ENCODE results near the gene PPP5C.

- TF ChIP-seq ELF1 (IDR thresholded peaks at IDR 0.05; ENCODE audit: borderline replicate concordance, low read depth), result no peak
- no peak for TF ChIP-seq REST (IDR thresholded peaks at IDR 0.05; ENCODE audit: low read depth)
- no peak for TF ChIP-seq TCF7L2 (IDR thresholded peaks at IDR 0.05; ENCODE audit: borderline replicate concordance, extremely low read depth, insufficient read depth, insufficient read length)
- no peak for TF ChIP-seq ZBTB33 (IDR thresholded peaks at IDR 0.05; ENCODE audit: extremely low read depth, insufficient replicate concordance, low read length)
- no peak for TF ChIP-seq EZH2phosphoT487 (IDR thresholded peaks at IDR 0.05; ENCODE audit: borderline replicate concordance)
- no peak for TF ChIP-seq POLR2A (IDR thresholded peaks at IDR 0.05; ENCODE audit: borderline replicate concordance, extremely low read depth, insufficient read depth, insufficient read length)
- no peak for TF ChIP-seq EZH2 (IDR thresholded peaks at IDR 0.05)
- no peak for TF ChIP-seq CTCF (IDR thresholded peaks at IDR 0.05 in 2 of 3, conservative IDR thresholded peaks at IDR 0.05 in 1 of 3; ENCODE audit: borderline replicate concordance in 1 of 3, insufficient read depth in 1 of 3, low read depth in 2 of 3, low read length in 2 of 3)
- TF ChIP-seq JUND (IDR thresholded peaks at IDR 0.05), result no peak
- TF ChIP-seq CEBPB (IDR thresholded peaks at IDR 0.05; ENCODE audit: low read depth), result no peak
- no peak for TF ChIP-seq POLR2AphosphoS5 (IDR thresholded peaks at IDR 0.05; ENCODE audit: low read depth, low read length)
- TF ChIP-seq ATF3 (IDR thresholded peaks at IDR 0.05), result no peak
- no peak for TF ChIP-seq MAX (IDR thresholded peaks at IDR 0.05)
Observed at GRCh38 chr19:46321653-46322052, 25.2 kb upstream of the PPP5C start.

Measured in HCT116 (cell line).